Choroid plexus epithelial cell (primary cell): ENCODE data around the gene TLE6.

Experiments used
- DNase-seq: peaks from one replicate; pipeline ENCODE4 v3.0.0-alpha.2; 2010; ENCODE audit warnings: low read depth
- H3K4me3 ChIP-seq: 2 replicates; pipeline ENCODE4 v1.5.1; 2011; ENCODE audit warnings: low read depth, mild to moderate bottlenecking, control low read depth, low read length, moderate library complexity
- TF ChIP-seq, protein P1 (sequence below): conservative IDR thresholded peaks from 2 replicates; pipeline ENCODE4 v1.5.1; 2011; ENCODE audit warnings: low read depth, mild to moderate bottlenecking, control low read depth, inconsistent platforms, low read length, moderate library complexity

Gene TLE6

DNA sequence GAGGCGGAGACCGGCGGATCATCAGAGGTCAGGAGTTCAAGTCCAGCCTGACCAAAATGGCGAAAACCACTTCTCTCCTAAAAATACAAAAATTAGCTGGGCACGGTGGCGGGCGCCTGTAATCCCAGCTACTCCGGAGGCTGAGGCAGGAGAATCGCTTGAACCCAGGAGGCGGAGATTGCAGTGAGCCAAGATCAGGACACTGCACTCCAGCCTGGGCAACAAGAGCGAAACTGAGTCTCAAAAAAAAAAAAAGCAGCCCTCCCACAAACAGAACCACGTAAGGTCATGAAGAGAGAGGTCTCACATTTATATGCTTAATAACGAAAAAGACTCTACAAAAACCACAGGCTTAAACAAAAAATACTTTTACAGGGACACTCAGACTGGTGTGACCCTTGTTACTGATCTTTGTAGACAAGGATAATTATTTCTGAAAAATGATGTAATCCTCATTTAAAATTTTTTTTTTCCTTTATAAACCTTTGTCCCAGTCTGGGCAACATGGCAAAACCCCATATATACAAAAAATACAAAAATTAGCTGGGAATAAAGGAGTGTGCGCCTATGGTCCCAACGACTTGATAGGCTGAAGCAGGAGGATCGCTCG lies 31.7 kb upstream of the TLE6 start:
- TF ChIP-seq, protein P1, sequence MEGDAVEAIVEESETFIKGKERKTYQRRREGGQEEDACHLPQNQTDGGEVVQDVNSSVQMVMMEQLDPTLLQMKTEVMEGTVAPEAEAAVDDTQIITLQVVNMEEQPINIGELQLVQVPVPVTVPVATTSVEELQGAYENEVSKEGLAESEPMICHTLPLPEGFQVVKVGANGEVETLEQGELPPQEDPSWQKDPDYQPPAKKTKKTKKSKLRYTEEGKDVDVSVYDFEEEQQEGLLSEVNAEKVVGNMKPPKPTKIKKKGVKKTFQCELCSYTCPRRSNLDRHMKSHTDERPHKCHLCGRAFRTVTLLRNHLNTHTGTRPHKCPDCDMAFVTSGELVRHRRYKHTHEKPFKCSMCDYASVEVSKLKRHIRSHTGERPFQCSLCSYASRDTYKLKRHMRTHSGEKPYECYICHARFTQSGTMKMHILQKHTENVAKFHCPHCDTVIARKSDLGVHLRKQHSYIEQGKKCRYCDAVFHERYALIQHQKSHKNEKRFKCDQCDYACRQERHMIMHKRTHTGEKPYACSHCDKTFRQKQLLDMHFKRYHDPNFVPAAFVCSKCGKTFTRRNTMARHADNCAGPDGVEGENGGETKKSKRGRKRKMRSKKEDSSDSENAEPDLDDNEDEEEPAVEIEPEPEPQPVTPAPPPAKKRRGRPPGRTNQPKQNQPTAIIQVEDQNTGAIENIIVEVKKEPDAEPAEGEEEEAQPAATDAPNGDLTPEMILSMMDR = no peak
- DNase-seq = no peak
- peak overlapping the region; percentile 88 for H3K4me3 ChIP-seq

DNA sequence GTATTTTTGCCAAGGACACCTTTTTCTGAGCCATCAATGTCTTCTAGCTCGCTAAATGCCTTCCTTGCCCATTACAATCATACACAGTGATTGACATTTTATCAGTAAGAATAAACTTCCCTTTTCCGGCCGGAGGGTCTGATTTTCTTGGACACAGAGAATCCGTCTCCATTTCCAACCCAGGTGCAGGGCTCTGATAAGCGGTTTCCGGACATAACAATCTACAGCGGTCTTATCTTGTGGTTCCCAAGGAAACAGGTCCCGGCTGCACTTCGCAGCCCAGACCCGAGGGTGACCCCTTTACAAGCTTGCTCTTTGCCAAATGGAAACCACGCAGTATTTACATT lies 27.5 kb upstream of the TLE6 start:
- peak; percentile 53 for DNase-seq
- H3K4me3 ChIP-seq = peak overlapping the region; percentile 95
- TF ChIP-seq, protein P1 = no peak

DNA sequence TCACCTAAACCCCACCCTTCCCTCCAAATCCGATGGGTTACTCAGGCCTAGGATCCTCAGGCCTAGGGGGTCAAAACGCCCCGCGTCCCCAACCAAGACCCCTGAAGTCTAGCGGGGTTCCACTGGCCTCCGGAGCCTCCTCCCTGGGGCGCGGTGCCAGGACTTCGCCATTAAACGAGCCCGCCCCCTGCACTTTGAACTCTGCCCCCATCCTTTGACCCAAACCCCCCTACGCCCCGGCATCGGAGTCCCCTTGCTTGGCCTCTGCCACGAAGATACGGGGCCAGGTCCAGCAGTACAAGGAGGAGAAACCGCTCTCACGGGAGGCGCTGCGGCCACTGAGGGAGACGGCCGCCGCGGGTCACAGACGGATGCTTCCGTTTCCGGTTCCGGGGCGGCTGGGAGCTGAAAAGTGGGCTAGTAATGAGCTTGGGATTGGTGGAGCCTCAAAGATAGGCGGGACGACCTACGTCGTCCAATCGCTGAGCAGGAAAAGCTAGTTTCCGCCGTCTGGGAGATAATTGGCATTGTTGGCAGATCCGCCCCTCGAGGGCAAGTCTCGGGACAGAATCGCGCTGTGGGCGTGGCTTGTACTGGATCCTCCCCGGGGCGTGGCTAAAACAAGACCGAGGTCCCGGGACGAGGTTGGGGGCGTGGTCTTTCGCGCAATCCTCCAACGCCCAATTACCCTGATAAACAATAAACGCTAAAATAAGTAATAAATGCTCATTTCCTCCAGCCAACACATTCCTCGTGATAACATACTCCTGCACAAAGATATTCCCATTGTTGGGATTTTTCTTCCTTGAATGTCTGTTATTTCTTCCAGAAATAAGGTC lies 26.9 kb upstream of the TLE6 start:
- TF ChIP-seq, protein P1 = no peak
- H3K4me3 ChIP-seq = peak overlapping the region; percentile 95
- DNase-seq = peak; percentile 100

DNA sequence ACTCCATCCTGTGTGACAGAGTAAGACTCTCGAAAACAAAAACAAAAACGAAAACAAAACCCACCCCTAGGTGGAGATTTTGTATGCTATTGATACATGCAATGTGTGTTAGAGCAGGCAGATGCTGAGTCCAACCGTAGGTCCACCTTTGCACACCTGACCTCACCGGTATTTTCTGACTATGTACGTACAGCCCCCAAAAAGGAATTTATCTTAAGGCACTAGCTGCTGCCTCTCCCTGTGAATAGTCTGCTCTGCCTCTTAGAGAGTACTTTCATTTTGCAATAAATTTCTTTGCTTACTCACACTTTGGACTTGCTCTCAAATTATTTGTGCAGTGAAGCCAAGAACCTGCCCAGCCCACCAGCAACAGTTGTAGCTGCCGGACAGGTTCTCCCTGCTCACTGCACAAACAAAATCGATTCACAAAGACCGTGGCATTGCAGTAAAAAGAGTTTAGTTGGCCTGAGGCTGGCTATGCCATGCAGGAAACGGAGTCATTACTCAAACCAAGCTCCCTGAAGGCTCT lies 24.3 kb upstream of the TLE6 start:
- H3K4me3 ChIP-seq = no peak overlapping the region
- peak; percentile 33 for DNase-seq
- TF ChIP-seq, protein P1 = no peak

DNA sequence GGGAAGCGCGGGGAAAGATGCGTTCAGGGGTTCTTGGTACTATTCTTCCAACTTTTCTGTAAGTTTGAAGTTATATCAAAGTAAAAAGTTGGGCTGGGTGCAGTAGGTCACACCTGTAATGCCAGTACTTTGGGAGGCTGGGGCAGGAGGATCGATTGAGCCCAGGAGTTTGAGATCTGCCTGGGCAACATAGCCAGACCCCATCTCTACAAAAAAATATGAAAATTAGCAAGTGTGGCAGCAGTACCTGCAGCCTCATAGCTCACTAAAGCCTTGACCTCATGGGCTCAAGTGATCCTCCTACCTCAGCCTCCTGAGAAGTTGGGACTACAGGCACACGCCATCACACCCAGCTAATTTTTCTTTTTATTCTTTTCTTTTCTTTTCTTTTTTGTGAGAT lies 20.2 kb upstream of the TLE6 start:
- H3K4me3 ChIP-seq = no peak overlapping the region
- DNase-seq = no peak
- TF ChIP-seq, protein P1 = no peak

DNA sequence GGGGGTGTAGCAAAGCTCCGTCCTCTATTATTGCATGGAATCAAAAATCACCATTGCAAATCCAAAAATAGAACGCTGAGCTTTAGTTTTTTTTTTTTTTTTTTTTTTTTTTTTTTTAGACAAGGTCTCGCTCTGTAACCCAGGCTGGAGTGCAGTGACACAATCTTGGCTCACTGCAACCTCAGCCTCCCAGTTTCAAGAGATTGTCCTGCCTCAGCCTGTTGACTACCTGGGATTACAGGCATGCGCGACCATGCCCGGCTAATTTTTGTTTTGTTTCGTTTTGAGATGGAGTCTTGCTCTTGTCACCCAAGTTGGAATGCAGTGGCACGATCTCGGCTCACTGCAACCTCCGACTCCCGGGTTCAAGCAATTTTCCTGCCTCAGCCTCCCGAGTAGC lies 17.2 kb upstream of the TLE6 start:
- no peak overlapping the region for H3K4me3 ChIP-seq
- TF ChIP-seq, protein P1 = no peak
- DNase-seq = no peak
